ENCODE results near the gene ADAMTS15.

- TF ChIP-seq EZH2 (IDR thresholded peaks at IDR 0.05; ENCODE audit: borderline replicate concordance, low read depth, low read length, severe bottlenecking) (no peak), POLR2AphosphoS5 (IDR thresholded peaks at IDR 0.05; ENCODE audit: insufficient read depth, low read depth, low read length) (no peak), MAX (IDR thresholded peaks at IDR 0.05; ENCODE audit: insufficient read depth, insufficient read length) (no peak), GATA2 (IDR thresholded peaks at IDR 0.05; ENCODE audit: insufficient read depth, insufficient read length, low read depth, low read length) (no peak), POLR2A (IDR thresholded peaks at IDR 0.05; ENCODE audit: low read depth, low read length) (no peak), JUN (IDR thresholded peaks at IDR 0.05; ENCODE audit: borderline replicate concordance, insufficient read depth, insufficient read length, low read depth) (no peak)
- TF ChIP-seq, protein P1, sequence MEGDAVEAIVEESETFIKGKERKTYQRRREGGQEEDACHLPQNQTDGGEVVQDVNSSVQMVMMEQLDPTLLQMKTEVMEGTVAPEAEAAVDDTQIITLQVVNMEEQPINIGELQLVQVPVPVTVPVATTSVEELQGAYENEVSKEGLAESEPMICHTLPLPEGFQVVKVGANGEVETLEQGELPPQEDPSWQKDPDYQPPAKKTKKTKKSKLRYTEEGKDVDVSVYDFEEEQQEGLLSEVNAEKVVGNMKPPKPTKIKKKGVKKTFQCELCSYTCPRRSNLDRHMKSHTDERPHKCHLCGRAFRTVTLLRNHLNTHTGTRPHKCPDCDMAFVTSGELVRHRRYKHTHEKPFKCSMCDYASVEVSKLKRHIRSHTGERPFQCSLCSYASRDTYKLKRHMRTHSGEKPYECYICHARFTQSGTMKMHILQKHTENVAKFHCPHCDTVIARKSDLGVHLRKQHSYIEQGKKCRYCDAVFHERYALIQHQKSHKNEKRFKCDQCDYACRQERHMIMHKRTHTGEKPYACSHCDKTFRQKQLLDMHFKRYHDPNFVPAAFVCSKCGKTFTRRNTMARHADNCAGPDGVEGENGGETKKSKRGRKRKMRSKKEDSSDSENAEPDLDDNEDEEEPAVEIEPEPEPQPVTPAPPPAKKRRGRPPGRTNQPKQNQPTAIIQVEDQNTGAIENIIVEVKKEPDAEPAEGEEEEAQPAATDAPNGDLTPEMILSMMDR (IDR thresholded peaks at IDR 0.05; ENCODE audit: extremely low read depth in 1 of 2, insufficient read depth in 1 of 2, low read depth in 1 of 2, low read length in 2 of 2), result no peak
These were observed 7.2 kb downstream of the ADAMTS15 start for GRCh38 chr11:130455483-130456127.

Measured in endothelial cell of umbilical vein (primary cell).